Upper lobe of right lung (tissue), 1 donor: ENCODE data around the gene GREB1L. TPM values are rescaled to one million over a fixed set of nuclear protein-coding genes. Genes with fewer than 3 reads are reported as not detected.

Experiments used
- ATAC-seq: fragments of 200-7000 bp; cut with Tn5 transposase; one replicate; pipeline ENCODE4 v1.9.1; 2020; ENCODE audit warnings: mild to moderate bottlenecking, moderate library complexity
- DNase-seq: peaks from one replicate; pipeline ENCODE4 v3.0.0-alpha.2; 2020
- H3K27ac ChIP-seq: fragments of 200-600 bp; one replicate; pipeline ENCODE4 v1.8.0; 2022
- H3K27me3 ChIP-seq: fragments of 200-600 bp; one replicate; pipeline ENCODE4 v1.8.0; 2022; ENCODE audit warnings: mild to moderate bottlenecking
- H3K36me3 ChIP-seq: fragments of 200-600 bp; one replicate; pipeline ENCODE4 v1.8.0; 2022
- H3K4me1 ChIP-seq: fragments of 200-600 bp; one replicate; pipeline ENCODE4 v1.8.0; 2022
- H3K4me3 ChIP-seq: fragments of 200-600 bp; one replicate; pipeline ENCODE4 v1.8.0; 2022; ENCODE audit warnings: mild to moderate bottlenecking
- H3K9me3 ChIP-seq: fragments of 200-600 bp; one replicate; pipeline ENCODE4 v1.8.0; 2022
- intact Hi-C: fragments of 100-400 bp; cut with DNase I; formaldehyde crosslinking; loops from one replicate; pipeline ENCODE4 v1.11.0; 2022
- total RNA-seq: library from RNA; stranded (reverse); fragmentation: NEBNext Ultra II Directional; extraction: Animal tissue kit (Norgen Biotek cat#: 25700); gene quantifications from one replicate; pipeline ENCODE4 v1.2.1, GENCODE V29; 2021
- TF ChIP-seq, protein P1 (sequence below): fragments of 200-600 bp; IDR thresholded peaks from one replicate; pipeline ENCODE4 v1.8.0; 2022; ENCODE audit warnings: antibody characterized with exemption
- donor health status: DM: no; HTN: yes; CAD: no; lungs with severe emphysema.

The GREB1L gene
- total RNA-seq, 1 donor from 2014 or later, result 1.2 TPM

DNA sequence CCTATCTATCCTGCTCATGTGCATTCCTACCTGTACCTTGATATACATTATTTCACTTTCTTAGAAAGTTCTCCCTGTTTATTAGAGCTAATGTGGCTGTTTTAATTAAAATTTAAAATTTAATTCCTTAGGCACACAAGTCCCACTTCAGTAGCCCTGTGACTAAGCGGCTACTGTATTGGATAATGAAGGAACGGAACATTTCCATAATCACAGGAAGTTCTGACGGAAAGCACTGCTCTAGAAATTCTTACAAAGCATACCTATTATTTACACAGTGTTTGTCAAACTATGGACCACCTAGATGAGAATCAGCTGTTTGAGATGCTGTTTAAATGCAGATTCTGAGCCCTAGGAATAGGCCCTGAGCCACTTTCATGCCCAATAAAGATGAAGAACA, 13.2 kb downstream of the GREB1L start:
- DNase-seq (no peak), ATAC-seq (no peak)
- Histone ChIP-seq H3K4me1 (no peaks in the 10 kb centered on the region), H3K27me3 (no peaks in the 10 kb centered on the region), H3K4me3 (no peak overlapping the region), H3K36me3 (no peaks in the 10 kb centered on the region), H3K27ac (no peak overlapping the region), H3K9me3 (no peaks in the 10 kb centered on the region)
- intact Hi-C loops, result no loop called here
- TF ChIP-seq, protein P1, sequence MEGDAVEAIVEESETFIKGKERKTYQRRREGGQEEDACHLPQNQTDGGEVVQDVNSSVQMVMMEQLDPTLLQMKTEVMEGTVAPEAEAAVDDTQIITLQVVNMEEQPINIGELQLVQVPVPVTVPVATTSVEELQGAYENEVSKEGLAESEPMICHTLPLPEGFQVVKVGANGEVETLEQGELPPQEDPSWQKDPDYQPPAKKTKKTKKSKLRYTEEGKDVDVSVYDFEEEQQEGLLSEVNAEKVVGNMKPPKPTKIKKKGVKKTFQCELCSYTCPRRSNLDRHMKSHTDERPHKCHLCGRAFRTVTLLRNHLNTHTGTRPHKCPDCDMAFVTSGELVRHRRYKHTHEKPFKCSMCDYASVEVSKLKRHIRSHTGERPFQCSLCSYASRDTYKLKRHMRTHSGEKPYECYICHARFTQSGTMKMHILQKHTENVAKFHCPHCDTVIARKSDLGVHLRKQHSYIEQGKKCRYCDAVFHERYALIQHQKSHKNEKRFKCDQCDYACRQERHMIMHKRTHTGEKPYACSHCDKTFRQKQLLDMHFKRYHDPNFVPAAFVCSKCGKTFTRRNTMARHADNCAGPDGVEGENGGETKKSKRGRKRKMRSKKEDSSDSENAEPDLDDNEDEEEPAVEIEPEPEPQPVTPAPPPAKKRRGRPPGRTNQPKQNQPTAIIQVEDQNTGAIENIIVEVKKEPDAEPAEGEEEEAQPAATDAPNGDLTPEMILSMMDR, result no peak

DNA sequence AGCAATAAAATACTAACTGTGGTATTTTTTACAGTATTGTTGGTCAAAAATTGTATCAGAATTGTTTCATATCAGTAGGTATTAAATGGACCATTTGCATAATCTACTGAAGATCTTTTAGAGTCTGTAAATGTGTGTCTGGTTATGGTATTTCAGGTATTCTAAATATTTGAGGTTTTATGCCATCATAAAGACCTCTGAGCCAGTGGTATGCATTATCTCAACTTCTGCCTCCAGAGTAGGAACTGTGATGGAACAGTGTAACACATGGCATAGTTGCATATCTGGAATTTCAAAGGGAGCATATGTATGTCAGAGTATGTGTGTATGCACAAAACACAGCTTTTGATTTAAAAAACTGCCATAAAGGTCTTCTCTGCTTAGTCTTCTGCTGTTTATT, 15.4 kb downstream of the GREB1L start:
- H3K4me1 ChIP-seq, result no peaks in the 10 kb centered on the region

DNA sequence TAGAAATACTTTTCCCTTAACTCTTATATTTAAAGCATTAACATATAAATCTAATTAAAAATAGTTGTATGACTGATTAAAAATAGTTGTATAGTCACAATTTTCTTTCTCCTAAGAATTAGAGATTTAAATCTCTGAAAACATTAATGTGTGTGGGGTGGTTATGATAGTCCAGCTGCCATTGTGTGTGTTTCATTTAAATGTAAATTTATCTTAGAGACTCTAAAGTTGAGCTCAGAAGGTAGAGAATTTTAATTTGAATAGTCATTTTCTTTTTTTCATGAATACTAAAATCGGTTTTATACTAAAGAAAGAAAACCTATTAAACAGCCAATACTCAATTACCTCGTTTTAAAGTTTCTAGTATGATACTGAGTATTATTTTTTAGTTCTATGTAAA, 18.6 kb downstream of the GREB1L start:
- Histone ChIP-seq H3K27me3 (no peaks in the 10 kb centered on the region), H3K36me3 (no peaks in the 10 kb centered on the region), H3K4me3 (no peak overlapping the region), H3K4me1 (no peaks in the 10 kb centered on the region), H3K27ac (no peak overlapping the region), H3K9me3 (no peaks in the 10 kb centered on the region)
- ATAC-seq (no peak), DNase-seq (no peak)
- intact Hi-C loops, result no loop called here
- TF ChIP-seq, protein P1, result no peak

More for the DNA sequence above, 15.4 kb downstream of the GREB1L start:
- DNase-seq (no peak), ATAC-seq (no peak)
- TF ChIP-seq, protein P1, result no peak
- Histone ChIP-seq H3K36me3 (no peaks in the 10 kb centered on the region), H3K9me3 (no peaks in the 10 kb centered on the region), H3K27ac (no peak overlapping the region), H3K4me3 (no peak overlapping the region), H3K27me3 (no peaks in the 10 kb centered on the region)
- intact Hi-C loops, result no loop called here

DNA sequence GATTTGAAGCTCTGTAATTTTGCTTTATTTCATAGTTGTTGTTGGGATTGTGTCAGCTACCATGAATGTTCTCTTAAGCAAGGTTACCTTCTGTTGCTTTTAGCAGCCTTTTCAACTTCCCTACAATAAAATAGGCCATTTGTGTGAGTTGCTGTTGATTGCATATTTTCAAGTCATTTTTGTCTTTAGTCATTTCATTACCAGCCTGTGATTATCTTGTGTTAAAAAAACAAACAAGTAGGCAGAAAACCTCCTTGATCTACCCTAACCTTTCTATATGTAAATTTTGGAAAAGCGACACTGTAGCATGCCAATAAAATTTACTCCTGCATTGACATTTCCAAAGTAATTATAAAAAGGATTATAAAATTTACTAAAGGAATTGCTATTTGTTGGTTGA, 19.3 kb downstream of the GREB1L start:
- no peak overlapping the region for H3K4me3 ChIP-seq
- DNase-seq (no peak), ATAC-seq (no peak)
- no peaks in the 10 kb centered on the region for H3K9me3 ChIP-seq
- intact Hi-C loops, result no loop called here
- H3K27ac ChIP-seq, result no peak overlapping the region
- no peaks in the 10 kb centered on the region for H3K27me3 ChIP-seq
- no peaks in the 10 kb centered on the region for H3K4me1 ChIP-seq
- TF ChIP-seq, protein P1, result no peak
- no peaks in the 10 kb centered on the region for H3K36me3 ChIP-seq

DNA sequence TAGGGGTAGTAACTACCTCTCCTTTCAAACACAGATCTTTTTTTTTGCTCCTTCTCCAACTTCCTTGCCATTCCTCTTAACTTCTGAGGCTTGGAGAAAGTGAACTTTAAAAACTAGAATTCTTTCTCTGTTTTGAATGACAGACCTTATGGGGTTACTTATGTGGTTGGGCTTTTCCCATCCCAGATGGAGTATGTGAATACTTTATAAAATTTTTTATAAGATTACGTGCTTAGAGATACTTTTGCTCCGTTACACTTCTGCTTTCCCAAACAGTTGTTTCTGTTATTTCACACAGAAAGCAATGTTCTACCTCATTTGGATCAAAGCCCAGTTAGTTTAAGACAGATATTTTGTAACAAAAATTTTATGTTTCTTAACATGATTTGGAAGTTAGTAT, 20.2 kb downstream of the GREB1L start:
- DNase-seq (no peak), ATAC-seq (no peak)
- intact Hi-C loops, result no loop called here
- Histone ChIP-seq H3K4me1 (no peaks in the 10 kb centered on the region), H3K36me3 (no peaks in the 10 kb centered on the region), H3K4me3 (no peak overlapping the region), H3K27ac (no peak overlapping the region), H3K27me3 (no peaks in the 10 kb centered on the region), H3K9me3 (no peaks in the 10 kb centered on the region)
- TF ChIP-seq, protein P1, result no peak

DNA sequence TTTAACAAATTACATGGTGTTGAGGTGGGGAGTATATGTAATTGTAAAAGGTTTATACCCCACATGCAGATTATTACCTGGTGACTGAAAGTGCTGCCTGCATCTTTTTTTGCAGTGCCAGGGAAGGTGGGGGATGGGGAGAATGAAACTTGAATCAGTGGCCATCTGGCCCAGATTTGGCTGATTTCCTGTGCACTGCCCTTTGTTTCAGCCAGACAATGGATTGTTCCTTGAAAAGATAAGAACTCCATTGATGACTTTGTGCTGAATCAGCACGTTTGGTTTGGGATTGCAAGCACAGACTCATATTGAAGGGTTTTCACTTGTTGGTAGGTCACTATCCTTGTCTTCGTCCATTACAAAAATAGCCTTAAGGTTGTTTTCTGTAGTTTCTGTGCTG, 20.9 kb downstream of the GREB1L start:
- Histone ChIP-seq H3K27ac (no peak overlapping the region), H3K27me3 (no peaks in the 10 kb centered on the region), H3K36me3 (no peaks in the 10 kb centered on the region), H3K4me3 (no peak overlapping the region), H3K4me1 (no peaks in the 10 kb centered on the region), H3K9me3 (no peaks in the 10 kb centered on the region)
- intact Hi-C loops, result no loop called here
- DNase-seq, result no peak
- ATAC-seq, result no peak
- TF ChIP-seq, protein P1, result no peak
